ENCODE measurements around the gene AGFG1.
A peak's percentile ranks its signal among the peaks of the same experiment; 100 is the strongest.

AGFG1 gene

DNA sequence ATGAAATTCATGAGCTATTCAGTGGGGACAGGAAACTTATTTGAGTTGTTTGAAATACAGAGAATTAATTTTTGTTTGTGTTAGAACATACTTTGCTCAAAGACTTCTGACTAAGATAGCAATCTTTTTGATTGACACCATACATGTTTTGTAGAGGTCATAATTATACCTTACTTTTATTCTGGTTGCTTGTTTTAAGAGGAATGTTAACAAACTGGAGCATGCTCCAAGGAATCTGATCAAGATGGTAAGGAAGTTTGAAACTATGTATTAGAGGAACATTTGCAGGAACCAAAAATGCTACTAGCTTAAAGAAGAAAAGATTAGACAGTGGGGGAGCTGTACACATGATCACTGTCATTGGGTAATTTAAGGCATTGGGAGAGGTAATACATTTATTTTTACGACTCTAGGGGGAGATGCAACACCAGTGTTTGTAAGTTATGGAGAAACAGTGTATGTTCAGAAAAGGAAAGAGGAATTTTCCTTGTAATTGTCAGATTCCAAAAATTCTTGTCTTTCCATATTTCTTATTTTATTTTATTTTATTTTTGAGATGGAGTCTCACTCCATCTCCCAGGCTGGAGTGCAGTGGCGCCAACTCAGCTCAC is 8.0 kb downstream of the AGFG1 start:
- DNase-seq (ENCODE audit: low read depth, low spot score): no peak
- H3K9me3 ChIP-seq (ENCODE audit: low read depth, low read length): no peaks in the 10 kb centered on the region
- H3K4me3 ChIP-seq: peak overlapping the region; percentile 21; the same call in 1 of the 2 replicates
- no peaks in the 10 kb centered on the region; the same call in 1 of the 2 replicates for H3K36me3 ChIP-seq (ENCODE audit: insufficient read depth, low read length)
- TF ChIP-seq EZH2 (IDR thresholded peaks at IDR 0.05): no peak
- peak overlapping the region; percentile 48; the same call in 1 of the 2 replicates for H3K27ac ChIP-seq
- H3K9ac ChIP-seq (ENCODE audit: insufficient read length): no peak overlapping the region

DNA sequence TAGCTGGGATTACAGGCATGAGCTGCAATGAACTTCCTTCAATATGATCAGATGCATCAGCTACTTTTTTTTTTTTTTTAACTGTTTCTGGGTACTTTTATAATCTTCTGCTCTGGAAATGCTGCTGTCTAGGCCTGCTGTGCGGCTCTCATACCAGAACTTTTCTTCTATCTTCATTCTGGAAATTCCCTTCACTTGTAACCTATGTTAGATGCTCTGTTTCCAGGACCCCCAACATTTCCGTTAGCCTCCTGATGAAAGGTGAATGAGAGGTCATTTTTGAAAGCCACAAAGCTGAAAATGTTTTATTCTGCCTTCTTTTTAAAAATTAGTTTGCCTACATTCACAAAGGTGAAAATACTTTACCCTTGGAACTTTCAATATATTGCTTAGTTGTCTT is 8.6 kb downstream of the AGFG1 start:
- Histone ChIP-seq H3K9ac (ENCODE audit: insufficient read length) (peak overlapping the region; percentile 1), H3K4me3 (no peak overlapping the region), H3K27ac (0 out of 2 replicates have a peak overlapping the region, but pooled peaks have one; percentile 9), H3K36me3 (ENCODE audit: insufficient read depth, low read length) (no peaks in the 10 kb centered on the region; the same call in 1 of the 2 replicates), H3K9me3 (ENCODE audit: low read depth, low read length) (no peaks in the 10 kb centered on the region)
- TF ChIP-seq FOXP2 (optimal IDR thresholded peaks at IDR 0.05; ENCODE audit: control extremely low read depth, extremely low read length, insufficient read depth): no peak
- TF ChIP-seq POLR2AphosphoS5 (IDR thresholded peaks at IDR 0.05; ENCODE audit: borderline replicate concordance, low read depth, low read length): no peak
- no peak for TF ChIP-seq EZH2 (IDR thresholded peaks at IDR 0.05)
- no peak for DNase-seq (ENCODE audit: low read depth, low spot score)

GRCh38 chr2:227482638-227483340 is 10.8 kb downstream of the AGFG1 start:
- Histone ChIP-seq H3K4me3 (no peak overlapping the region), H3K9me3 (ENCODE audit: low read depth, low read length) (no peaks in the 10 kb centered on the region), H3K27ac (peak overlapping the region; percentile 7), H3K36me3 (ENCODE audit: insufficient read depth, low read length) (no peaks in the 10 kb centered on the region; the same call in 1 of the 2 replicates), H3K9ac (ENCODE audit: insufficient read length) (no peak overlapping the region)
- no peak for DNase-seq (ENCODE audit: low read depth, low spot score)
- no peak for TF ChIP-seq FOXP2 (optimal IDR thresholded peaks at IDR 0.05; ENCODE audit: control extremely low read depth, extremely low read length, insufficient read depth)
- TF ChIP-seq EZH2 (IDR thresholded peaks at IDR 0.05): no peak
- no peak for TF ChIP-seq POLR2AphosphoS5 (IDR thresholded peaks at IDR 0.05; ENCODE audit: borderline replicate concordance, low read depth, low read length)

DNA sequence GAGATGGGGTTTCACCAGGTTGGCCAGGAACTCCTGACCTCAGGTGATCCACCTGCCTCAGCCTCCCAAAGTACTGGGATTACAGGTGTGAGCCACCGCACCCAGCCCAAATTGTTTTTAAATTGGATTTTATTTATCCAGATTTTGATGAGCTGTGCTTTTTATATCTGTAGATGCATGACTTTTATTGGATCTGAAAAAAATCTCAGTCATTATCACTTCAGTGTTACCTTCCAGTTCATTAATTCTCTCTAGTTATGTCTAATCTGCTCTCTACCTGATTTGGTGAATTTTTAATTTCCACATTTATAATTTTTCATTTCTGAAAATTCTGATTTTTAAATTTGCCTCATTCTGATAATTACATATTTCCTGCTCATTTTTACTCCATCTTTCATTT is 13.5 kb downstream of the AGFG1 start:
- TF ChIP-seq EZH2 (IDR thresholded peaks at IDR 0.05) (no peak), FOXP2 (optimal IDR thresholded peaks at IDR 0.05; ENCODE audit: control extremely low read depth, extremely low read length, insufficient read depth) (no peak), POLR2AphosphoS5 (IDR thresholded peaks at IDR 0.05; ENCODE audit: borderline replicate concordance, low read depth, low read length) (no peak)
- no peak for DNase-seq (ENCODE audit: low read depth, low spot score)
- Histone ChIP-seq H3K9ac (ENCODE audit: insufficient read length) (no peak overlapping the region), H3K36me3 (ENCODE audit: insufficient read depth, low read length) (no peaks in the 10 kb centered on the region; the same call in 1 of the 2 replicates), H3K27ac (no peak overlapping the region), H3K9me3 (ENCODE audit: low read depth, low read length) (no peaks in the 10 kb centered on the region), H3K4me3 (no peak overlapping the region)

DNA sequence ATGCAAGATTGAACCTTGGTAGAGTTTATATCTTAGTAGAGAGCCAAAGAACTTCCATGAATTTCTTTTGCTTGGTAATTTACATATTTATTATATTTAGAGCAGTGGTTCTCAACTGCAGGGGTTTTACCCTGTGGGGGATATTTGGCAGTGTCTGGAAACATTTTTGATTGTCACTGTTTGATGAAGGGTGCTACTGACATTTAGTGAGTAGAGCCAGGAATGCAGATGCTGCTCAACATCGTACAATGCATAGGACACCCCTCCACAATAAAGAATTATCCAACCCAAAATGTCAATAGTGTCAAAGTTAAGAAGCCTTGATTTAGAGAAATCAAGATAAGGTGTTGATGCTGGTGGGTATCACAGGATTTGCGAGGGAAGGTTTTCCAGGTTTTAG is 14.7 kb downstream of the AGFG1 start:
- no peak overlapping the region for H3K9ac ChIP-seq (ENCODE audit: insufficient read length)
- no peaks in the 10 kb centered on the region for H3K9me3 ChIP-seq (ENCODE audit: low read depth, low read length)
- peak overlapping the region; percentile 38; the same call in 1 of the 2 replicates for H3K27ac ChIP-seq
- H3K36me3 ChIP-seq (ENCODE audit: insufficient read depth, low read length): no peaks in the 10 kb centered on the region; the same call in 1 of the 2 replicates
- no peak for DNase-seq (ENCODE audit: low read depth, low spot score)
- no peak overlapping the region; the same call in 1 of the 2 replicates for H3K4me3 ChIP-seq
- TF ChIP-seq FOXP2 (optimal IDR thresholded peaks at IDR 0.05; ENCODE audit: control extremely low read depth, extremely low read length, insufficient read depth) (no peak), POLR2AphosphoS5 (IDR thresholded peaks at IDR 0.05; ENCODE audit: borderline replicate concordance, low read depth, low read length) (no peak), EZH2 (IDR thresholded peaks at IDR 0.05) (no peak)

DNA sequence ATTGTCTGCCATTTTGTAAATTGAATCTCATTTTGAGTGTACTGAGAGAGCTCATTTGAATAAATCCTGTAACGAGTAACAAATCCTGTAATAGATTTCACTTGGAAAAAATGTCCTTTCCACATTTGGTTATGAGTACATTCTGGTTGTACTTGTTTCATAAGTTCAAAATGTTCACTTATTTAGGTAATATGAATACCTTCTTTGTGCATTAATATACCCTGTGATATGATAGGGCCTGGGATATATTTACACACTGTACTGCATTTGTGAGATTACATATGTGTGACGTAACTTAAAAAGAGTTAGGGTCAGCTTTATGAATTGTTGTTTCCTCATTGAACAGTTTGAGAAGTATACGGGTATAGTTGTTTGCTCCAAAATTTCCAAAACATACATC is 16.1 kb downstream of the AGFG1 start:
- peak overlapping the region; percentile 21; the same call in 1 of the 2 replicates for H3K4me3 ChIP-seq
- DNase-seq (ENCODE audit: low read depth, low spot score): peak; percentile 42
- TF ChIP-seq EZH2 (IDR thresholded peaks at IDR 0.05): no peak
- no peak for TF ChIP-seq FOXP2 (optimal IDR thresholded peaks at IDR 0.05; ENCODE audit: control extremely low read depth, extremely low read length, insufficient read depth)
- no peak for TF ChIP-seq POLR2AphosphoS5 (IDR thresholded peaks at IDR 0.05; ENCODE audit: borderline replicate concordance, low read depth, low read length)
- H3K27ac ChIP-seq: peak overlapping the region; percentile 60
- H3K36me3 ChIP-seq (ENCODE audit: insufficient read depth, low read length): peaks cover 3% of the 10 kb centered on the region; the same call in 1 of the 2 replicates
- H3K9ac ChIP-seq (ENCODE audit: insufficient read length): no peak overlapping the region
- H3K9me3 ChIP-seq (ENCODE audit: low read depth, low read length): no peaks in the 10 kb centered on the region

- no peaks in the 10 kb centered on the region for H3K9me3 ChIP-seq (ENCODE audit: low read depth, low read length)
- peak overlapping the region; percentile 78; the same call in 1 of the 2 replicates for H3K27ac ChIP-seq
- no peak overlapping the region; the same call in 1 of the 2 replicates for H3K4me3 ChIP-seq
- TF ChIP-seq POLR2AphosphoS5 (IDR thresholded peaks at IDR 0.05; ENCODE audit: borderline replicate concordance, low read depth, low read length) (no peak), FOXP2 (optimal IDR thresholded peaks at IDR 0.05; ENCODE audit: control extremely low read depth, extremely low read length, insufficient read depth) (no peak), EZH2 (IDR thresholded peaks at IDR 0.05) (no peak)
- no peak for DNase-seq (ENCODE audit: low read depth, low spot score)
- peaks cover 20% of the 10 kb centered on the region for H3K36me3 ChIP-seq (ENCODE audit: insufficient read depth, low read length)
- H3K9ac ChIP-seq (ENCODE audit: insufficient read length): no peak overlapping the region
These were observed 19.4 kb downstream of the AGFG1 start for GRCh38 chr2:227491386-227491785.

GRCh38 chr2:227493524-227493923 is 21.6 kb downstream of the AGFG1 start:
- Histone ChIP-seq H3K9me3 (ENCODE audit: low read depth, low read length) (no peaks in the 10 kb centered on the region), H3K4me3 (no peak overlapping the region), H3K9ac (ENCODE audit: insufficient read length) (no peak overlapping the region), H3K36me3 (ENCODE audit: insufficient read depth, low read length) (peaks cover 20% of the 10 kb centered on the region), H3K27ac (no peak overlapping the region)
- TF ChIP-seq FOXP2 (optimal IDR thresholded peaks at IDR 0.05; ENCODE audit: control extremely low read depth, extremely low read length, insufficient read depth) (no peak), POLR2AphosphoS5 (IDR thresholded peaks at IDR 0.05; ENCODE audit: borderline replicate concordance, low read depth, low read length) (no peak)
- no peak for DNase-seq (ENCODE audit: low read depth, low spot score)
